Nephron (organoid): ENCODE data around the gene TSC22D2.

ENCODE experiments used
- H3K27ac Mint-ChIP-seq, 3 experiments: 2 replicates each; pipeline ENCODE4 v1.8.0; 2020; ENCODE audit warnings: mixed read lengths in 3 of 3, mild to moderate bottlenecking in 2 of 3, moderate library complexity in 1 of 3
- H3K27me3 Mint-ChIP-seq: 2 replicates; pipeline ENCODE4 v1.8.0; 2021; ENCODE audit warnings: low read depth, mild to moderate bottlenecking, moderate library complexity, mixed read lengths
- H3K36me3 Mint-ChIP-seq: 2 replicates; pipeline ENCODE4 v1.8.0; 2020; ENCODE audit warnings: low read depth, mixed read lengths
- H3K4me1 Mint-ChIP-seq: 2 replicates; pipeline ENCODE4 v1.8.0; 2020; ENCODE audit warnings: mixed read lengths
- H3K4me3 Mint-ChIP-seq, 3 experiments: 2 replicates each; pipeline ENCODE4 v1.8.0; 2020; ENCODE audit warnings: mild to moderate bottlenecking in 3 of 3, mixed read lengths in 3 of 3, moderate library complexity in 2 of 3
- H3K9me3 Mint-ChIP-seq: 2 replicates; pipeline ENCODE4 v1.8.0; 2020; ENCODE audit warnings: mixed read lengths
- CTCF ChIP-seq, 3 experiments: fragments of 200-600 bp; sonication (generic); IDR thresholded peaks; one replicate each; pipeline ENCODE4 v1.5.0; 2021; ENCODE audit warnings: antibody characterized with exemption in 3 of 3; ENCODE audit not compliant: unreplicated experiment in 3 of 3

Gene TSC22D2

DNA sequence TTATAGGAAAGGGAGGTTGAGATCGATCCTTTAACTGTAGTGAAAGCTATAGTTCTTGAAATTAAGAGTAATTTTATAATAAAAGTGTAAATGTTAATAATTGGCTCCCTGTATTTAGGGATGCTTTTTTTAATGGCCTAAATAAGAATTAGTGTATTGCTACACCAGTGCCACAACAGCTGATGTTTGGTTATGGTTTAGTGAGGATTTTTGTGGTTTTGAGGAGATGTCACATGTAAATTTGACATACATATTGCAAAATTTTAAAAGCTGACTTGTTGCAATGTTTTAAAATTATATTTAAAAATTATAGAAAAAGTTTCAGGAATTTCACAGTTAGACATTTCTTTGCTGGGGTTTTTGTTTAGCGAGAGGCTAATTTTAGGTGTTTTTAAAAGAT is 3.9 kb downstream of the TSC22D2 start:
- peaks cover 31% of the 10 kb centered on the region for H3K36me3 Mint-ChIP-seq
- no peak for TF ChIP-seq CTCF (IDR thresholded peaks at IDR 0.05; ENCODE audit: unreplicated experiment in 3 of 3)
- no peaks in the 10 kb centered on the region for H3K27me3 Mint-ChIP-seq
- H3K4me1 Mint-ChIP-seq = peaks cover 41% of the 10 kb centered on the region
- H3K27ac Mint-ChIP-seq = peak overlapping the region in 2 of 3 experiments; percentile 93 to 96
- H3K4me3 Mint-ChIP-seq = peak overlapping the region; percentile 79 to 88 (median 88)
- no peaks in the 10 kb centered on the region for H3K9me3 Mint-ChIP-seq

DNA sequence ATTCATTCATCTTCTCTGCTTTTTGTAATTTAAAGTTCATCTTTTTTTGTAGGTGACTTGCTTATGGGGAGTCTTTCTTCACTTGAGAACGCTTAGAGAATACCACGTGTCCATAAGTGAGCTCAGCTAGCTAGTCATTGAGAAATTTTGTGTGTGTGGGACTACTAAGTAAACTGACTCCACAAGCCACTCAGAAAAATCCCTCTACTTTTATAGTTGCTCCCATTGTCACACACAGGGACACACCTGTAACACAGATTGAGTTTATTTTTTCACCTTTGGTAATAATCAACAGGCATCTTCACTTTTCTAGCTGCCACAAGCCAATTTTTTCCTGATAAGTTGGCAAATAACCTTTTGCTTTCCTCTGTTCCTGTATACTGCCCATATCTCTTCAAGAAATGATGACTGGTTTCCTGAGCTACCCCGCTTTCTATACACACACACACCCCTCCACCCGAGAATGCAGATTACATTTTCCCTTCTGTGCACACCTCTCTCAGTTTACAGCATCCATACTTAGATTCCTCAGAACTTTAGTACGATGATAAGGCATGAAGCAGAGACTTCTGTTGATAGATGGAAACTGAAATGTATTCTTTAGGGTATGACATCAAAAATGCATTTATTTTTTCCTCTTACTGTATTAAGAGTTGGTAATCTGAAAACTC is 4.6 kb downstream of the TSC22D2 start:
- peaks cover 42% of the 10 kb centered on the region for H3K4me1 Mint-ChIP-seq
- peak overlapping the region in 2 of 3 experiments; percentile 6 to 25 for H3K27ac Mint-ChIP-seq
- no peaks in the 10 kb centered on the region for H3K9me3 Mint-ChIP-seq
- TF ChIP-seq CTCF (IDR thresholded peaks at IDR 0.05; ENCODE audit: unreplicated experiment in 3 of 3) = no peak
- peak overlapping the region; percentile 79 to 88 (median 88) for H3K4me3 Mint-ChIP-seq
- peaks cover 39% of the 10 kb centered on the region for H3K36me3 Mint-ChIP-seq
- H3K27me3 Mint-ChIP-seq = no peaks in the 10 kb centered on the region

GRCh38 chr3:150414258-150414657 is 6.2 kb downstream of the TSC22D2 start:
- H3K4me1 Mint-ChIP-seq = peaks cover 52% of the 10 kb centered on the region
- no peak for TF ChIP-seq CTCF (IDR thresholded peaks at IDR 0.05; ENCODE audit: unreplicated experiment in 3 of 3)

GRCh38 chr3:150414959-150415358 is 6.9 kb downstream of the TSC22D2 start:
- no peak for TF ChIP-seq CTCF (IDR thresholded peaks at IDR 0.05; ENCODE audit: unreplicated experiment in 3 of 3)
- peaks cover 43% of the 10 kb centered on the region for H3K36me3 Mint-ChIP-seq
- peaks cover 57% of the 10 kb centered on the region for H3K4me1 Mint-ChIP-seq
- no peaks in the 10 kb centered on the region for H3K9me3 Mint-ChIP-seq
- H3K27ac Mint-ChIP-seq = peak overlapping the region in 2 of 3 experiments; percentile 34 to 48
- H3K4me3 Mint-ChIP-seq = peak overlapping the region; percentile 79 to 88 (median 88)
- H3K27me3 Mint-ChIP-seq = no peaks in the 10 kb centered on the region

More at GRCh38 chr3:150414258-150414657, 6.2 kb downstream of the TSC22D2 start:
- Mint-ChIP-seq H3K27ac (peak overlapping the region in 1 of 3 experiments; percentile 48), H3K27me3 (no peaks in the 10 kb centered on the region), H3K9me3 (no peaks in the 10 kb centered on the region), H3K36me3 (peaks cover 43% of the 10 kb centered on the region), H3K4me3 (peak overlapping the region; percentile 79 to 88 (median 88))

DNA sequence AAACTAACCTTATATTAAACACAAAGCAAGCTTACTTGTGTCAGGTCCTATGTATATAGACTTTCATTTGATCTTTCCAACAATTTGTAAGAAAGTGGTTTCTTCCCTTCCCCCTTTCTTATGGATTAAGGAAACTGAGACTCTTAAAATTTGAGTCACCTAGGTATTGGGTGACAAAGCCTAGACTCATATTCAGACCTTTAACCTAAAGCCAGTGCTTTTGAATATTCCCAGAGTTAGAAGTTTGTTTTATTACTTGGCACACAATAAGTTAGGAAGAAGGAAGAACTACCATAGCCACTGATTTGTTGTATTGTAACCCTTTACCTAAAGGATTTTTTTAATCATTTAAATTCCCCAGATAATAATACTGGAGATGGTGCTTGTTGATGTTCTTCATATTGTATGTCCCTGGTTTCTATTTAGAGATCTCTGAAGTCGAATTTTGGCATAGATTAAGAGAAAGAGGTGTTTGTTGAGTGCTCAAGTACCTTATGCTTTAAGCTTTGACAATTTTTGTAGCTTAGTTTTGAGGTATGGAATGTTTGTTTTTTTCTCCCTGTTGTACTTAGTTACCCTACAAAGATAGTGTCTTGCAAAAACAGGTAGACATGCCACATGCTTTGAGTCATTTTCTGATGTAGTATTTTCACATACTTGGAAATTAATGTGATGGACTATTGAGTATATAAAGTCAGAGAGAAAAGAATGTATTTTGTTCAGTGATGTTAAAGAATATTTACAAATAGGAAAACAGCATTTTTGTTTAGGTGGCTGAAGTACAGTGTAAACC is 11.2 kb downstream of the TSC22D2 start:
- H3K4me3 Mint-ChIP-seq = peak overlapping the region in 1 of 3 experiments; percentile 13
- no peak for TF ChIP-seq CTCF (IDR thresholded peaks at IDR 0.05; ENCODE audit: unreplicated experiment in 3 of 3)
- H3K9me3 Mint-ChIP-seq = no peaks in the 10 kb centered on the region
- peaks cover 30% of the 10 kb centered on the region for H3K36me3 Mint-ChIP-seq
- H3K4me1 Mint-ChIP-seq = peaks cover 56% of the 10 kb centered on the region
- no peaks in the 10 kb centered on the region for H3K27me3 Mint-ChIP-seq
- H3K27ac Mint-ChIP-seq = no peak overlapping the region
